ENCODE data around the gene STK4. TPM values are rescaled to one million over a fixed set of nuclear protein-coding genes. Genes with fewer than 3 reads are reported as not detected.
A peak's percentile ranks its signal among the peaks of the same experiment; 100 is the strongest.

STK4 gene
- total and polyA plus RNA-seq, 2 donors from 2014 or later, result 4.3 to 41.0 TPM

DNA sequence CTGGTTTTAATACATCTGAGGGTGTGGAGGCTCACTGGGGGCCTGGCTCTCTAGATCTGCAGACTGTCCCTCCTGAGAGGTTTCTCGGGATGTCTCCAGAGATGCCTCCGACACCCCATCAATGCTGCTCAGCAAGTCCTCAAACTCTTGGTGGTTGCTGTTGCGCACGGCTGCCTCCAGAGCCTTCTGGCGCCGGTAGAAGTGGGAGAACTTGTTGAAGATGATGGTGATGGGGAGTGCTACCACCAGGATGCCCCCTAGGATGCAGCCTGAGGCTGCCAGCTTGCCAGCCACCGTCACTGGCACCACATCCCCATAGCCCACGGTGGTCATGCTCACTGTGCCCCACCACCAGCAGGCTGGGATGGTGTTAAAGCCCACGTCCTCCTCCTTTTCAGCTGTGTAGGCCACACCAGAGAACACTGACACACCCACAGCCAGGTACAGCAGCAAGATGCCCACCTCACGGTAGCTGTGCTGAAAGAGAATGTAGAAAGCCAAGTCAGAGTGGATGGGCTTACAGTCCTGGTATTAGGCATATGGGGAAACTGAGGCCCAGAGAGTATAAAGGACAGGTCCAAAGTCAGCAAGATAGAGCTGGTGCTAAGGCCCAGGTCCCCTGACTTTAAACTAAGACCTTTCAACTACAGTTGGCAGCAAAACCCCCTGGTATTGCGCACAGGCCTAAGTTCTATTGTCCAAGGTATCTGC, 128.7 kb downstream of the STK4 start:
- no peak for DNase-seq
- Histone ChIP-seq H3K4me3 (ENCODE audit: low read length in 3 of 3) (no peak overlapping the region), H3K27me3 (ENCODE audit: control insufficient read depth, insufficient read depth, low read length) (peaks cover 27% of the 10 kb centered on the region), H3K9me3 (ENCODE audit: control insufficient read depth in 2 of 3, insufficient read depth in 1 of 3, low read length in 3 of 3) (no peaks in the 10 kb centered on the region), H3K4me1 (ENCODE audit: control insufficient read depth in 2 of 3, insufficient read depth in 2 of 3, low read depth in 1 of 3, low read length in 3 of 3) (peaks cover 0 to 3% (median 0%) of the 10 kb centered on the region in 3 donors), H3K9ac (ENCODE audit: low read length in 3 of 3) (no peak overlapping the region), H3K27ac (ENCODE audit: low read depth in 2 of 2, low read length in 2 of 2) (no peak overlapping the region), H3K36me3 (ENCODE audit: control insufficient read depth in 2 of 3, insufficient read depth in 3 of 3, low read length in 3 of 3) (no peaks in the 10 kb centered on the region)
- TF ChIP-seq, protein P1, sequence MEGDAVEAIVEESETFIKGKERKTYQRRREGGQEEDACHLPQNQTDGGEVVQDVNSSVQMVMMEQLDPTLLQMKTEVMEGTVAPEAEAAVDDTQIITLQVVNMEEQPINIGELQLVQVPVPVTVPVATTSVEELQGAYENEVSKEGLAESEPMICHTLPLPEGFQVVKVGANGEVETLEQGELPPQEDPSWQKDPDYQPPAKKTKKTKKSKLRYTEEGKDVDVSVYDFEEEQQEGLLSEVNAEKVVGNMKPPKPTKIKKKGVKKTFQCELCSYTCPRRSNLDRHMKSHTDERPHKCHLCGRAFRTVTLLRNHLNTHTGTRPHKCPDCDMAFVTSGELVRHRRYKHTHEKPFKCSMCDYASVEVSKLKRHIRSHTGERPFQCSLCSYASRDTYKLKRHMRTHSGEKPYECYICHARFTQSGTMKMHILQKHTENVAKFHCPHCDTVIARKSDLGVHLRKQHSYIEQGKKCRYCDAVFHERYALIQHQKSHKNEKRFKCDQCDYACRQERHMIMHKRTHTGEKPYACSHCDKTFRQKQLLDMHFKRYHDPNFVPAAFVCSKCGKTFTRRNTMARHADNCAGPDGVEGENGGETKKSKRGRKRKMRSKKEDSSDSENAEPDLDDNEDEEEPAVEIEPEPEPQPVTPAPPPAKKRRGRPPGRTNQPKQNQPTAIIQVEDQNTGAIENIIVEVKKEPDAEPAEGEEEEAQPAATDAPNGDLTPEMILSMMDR (IDR thresholded peaks at IDR 0.05; ENCODE audit: borderline replicate concordance, extremely low read depth, insufficient read depth), result no peak
- intact Hi-C loops (cut with DNase I), result no loop called here
- no peak for FAIRE-seq

DNA sequence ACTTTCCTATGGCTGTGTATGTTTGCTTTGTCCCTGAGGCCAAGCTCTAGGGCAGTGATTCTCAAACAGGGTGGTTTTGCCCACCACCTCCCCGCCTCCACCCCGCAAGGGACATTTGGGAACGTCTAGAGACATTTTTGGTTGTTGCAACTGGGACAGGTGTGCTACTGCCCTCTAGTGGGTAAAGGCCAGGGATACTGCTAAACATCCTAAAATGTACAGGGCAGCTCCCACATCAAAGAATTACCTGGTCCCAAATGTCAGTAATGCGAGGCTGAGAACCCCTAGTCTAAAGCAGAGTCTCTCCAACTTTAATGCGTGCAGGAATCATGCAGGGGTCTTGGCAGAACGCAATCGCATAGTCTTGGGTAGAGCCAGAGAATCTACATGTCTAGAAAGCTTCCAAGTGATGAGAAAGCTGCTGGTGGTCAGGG, 129.5 kb downstream of the STK4 start:
- no peak overlapping the region for H3K9ac ChIP-seq (ENCODE audit: low read length in 3 of 3)
- no peak overlapping the region for H3K4me3 ChIP-seq (ENCODE audit: low read length in 3 of 3)
- H3K4me1 ChIP-seq (ENCODE audit: control insufficient read depth in 2 of 3, insufficient read depth in 2 of 3, low read depth in 1 of 3, low read length in 3 of 3), result peaks cover 0 to 3% (median 0%) of the 10 kb centered on the region in 3 donors
- intact Hi-C loops (cut with DNase I), result no loop called here
- DNase-seq (peak in 4 of 5 donors; percentile 46 to 75 (median 54)), FAIRE-seq (no peak)
- no peaks in the 10 kb centered on the region for H3K36me3 ChIP-seq (ENCODE audit: control insufficient read depth in 2 of 3, insufficient read depth in 3 of 3, low read length in 3 of 3)
- H3K27me3 ChIP-seq (ENCODE audit: control insufficient read depth, insufficient read depth, low read length), result peaks cover 27% of the 10 kb centered on the region
- no peak overlapping the region for H3K27ac ChIP-seq (ENCODE audit: low read depth in 2 of 2, low read length in 2 of 2)
- H3K9me3 ChIP-seq (ENCODE audit: control insufficient read depth in 2 of 3, insufficient read depth in 1 of 3, low read length in 3 of 3), result no peaks in the 10 kb centered on the region
- TF ChIP-seq, protein P1 (IDR thresholded peaks at IDR 0.05; ENCODE audit: borderline replicate concordance, extremely low read depth, insufficient read depth), result peak; percentile 82

DNA sequence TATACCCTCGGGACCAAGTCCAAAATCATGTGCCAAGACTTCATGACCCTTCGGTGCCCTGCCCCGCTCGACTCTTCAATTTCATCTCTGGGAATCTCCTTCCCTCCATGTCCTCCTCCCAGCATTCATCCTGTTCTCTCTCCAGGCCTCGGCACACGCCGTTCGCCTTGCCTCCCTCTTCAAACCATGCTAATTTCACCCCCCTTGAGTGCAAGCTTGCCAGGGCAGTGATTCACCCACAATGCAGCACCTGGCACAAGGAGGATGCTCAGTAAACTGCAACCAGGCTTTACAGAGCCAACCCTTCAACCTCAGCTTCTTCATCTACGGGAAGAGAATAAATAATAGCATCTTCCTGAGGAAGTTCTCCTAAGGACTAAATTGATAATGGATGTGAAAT, 130.5 kb downstream of the STK4 start:
- TF ChIP-seq, protein P1 (IDR thresholded peaks at IDR 0.05; ENCODE audit: borderline replicate concordance, extremely low read depth, insufficient read depth), result no peak
- intact Hi-C loops (cut with DNase I), result no loop called here
- H3K27ac ChIP-seq (ENCODE audit: low read depth in 2 of 2, low read length in 2 of 2), result no peak overlapping the region
- no peak overlapping the region for H3K4me3 ChIP-seq (ENCODE audit: low read length in 3 of 3)
- H3K9me3 ChIP-seq (ENCODE audit: control insufficient read depth in 2 of 3, insufficient read depth in 1 of 3, low read length in 3 of 3), result no peaks in the 10 kb centered on the region
- no peak overlapping the region for H3K9ac ChIP-seq (ENCODE audit: low read length in 3 of 3)
- DNase-seq (no peak), FAIRE-seq (no peak)
- peaks cover 0 to 3% (median 0%) of the 10 kb centered on the region in 3 donors for H3K4me1 ChIP-seq (ENCODE audit: control insufficient read depth in 2 of 3, insufficient read depth in 2 of 3, low read depth in 1 of 3, low read length in 3 of 3)
- H3K36me3 ChIP-seq (ENCODE audit: control insufficient read depth in 2 of 3, insufficient read depth in 3 of 3, low read length in 3 of 3), result no peaks in the 10 kb centered on the region
- peaks cover 27% of the 10 kb centered on the region for H3K27me3 ChIP-seq (ENCODE audit: control insufficient read depth, insufficient read depth, low read length)

Measured in kidney (tissue), 14 donors.